NCI-H82 treated with DMSO at 0.1 percent for 48 hours (cell line): Measurements from ENCODE around the gene ESR2.
"Not testable (repeated sequence)": the region's sequence is repeated elsewhere in the genome, so short reads cannot be mapped to it uniquely, and the experiment has no call there.

Experiments used
- DNase-seq: peaks from one replicate; lab custom pipeline; 2025; ENCODE audit not compliant: unreplicated experiment; lab: John Stamatoyannopoulos, UW

The ESR2 gene

DNA sequence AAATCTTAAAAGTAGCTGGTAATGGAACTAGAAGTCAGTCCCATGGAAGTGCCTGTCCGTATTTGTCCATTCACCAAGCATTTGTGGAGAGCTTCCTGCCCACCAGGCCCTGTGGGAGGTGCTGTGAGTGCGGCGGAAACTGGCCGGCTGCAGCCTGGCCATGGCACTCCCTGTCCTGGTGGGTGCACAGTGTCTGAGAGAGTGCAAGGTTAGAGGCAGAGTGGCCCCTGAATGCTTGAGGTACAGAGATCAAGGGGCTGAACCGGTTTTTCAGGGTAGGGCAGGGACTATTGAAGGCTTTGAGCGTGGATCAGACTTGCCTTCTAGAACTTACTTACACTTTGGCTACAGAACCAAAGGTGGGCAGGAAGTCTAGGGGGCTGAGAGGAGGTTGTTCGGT, 92.9 kb downstream of the ESR2 start:
- DNase-seq = no peak

GRCh38 chr14:64200170-64200569, 94.0 kb downstream of the ESR2 start:
- no peak for DNase-seq

DNA sequence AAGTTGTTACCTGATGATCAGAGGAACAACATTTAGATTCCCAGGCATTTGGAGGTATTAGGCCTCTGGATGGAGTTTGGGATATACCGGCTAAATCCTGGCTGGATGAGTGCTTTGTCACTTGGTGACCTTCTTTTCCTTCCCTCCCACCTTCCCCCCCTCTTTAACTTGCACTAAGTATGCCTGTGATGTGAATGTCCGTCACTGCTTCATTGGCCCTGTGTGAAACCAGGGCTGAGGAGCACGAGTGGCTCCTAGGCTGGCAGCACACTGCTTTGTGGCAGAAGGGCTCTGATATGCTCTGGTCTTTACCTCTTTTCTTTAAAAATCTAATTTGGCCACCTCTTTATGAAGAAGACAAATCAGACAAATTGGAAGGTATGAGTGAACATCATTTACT, 95.7 kb downstream of the ESR2 start:
- no peak for DNase-seq

DNA sequence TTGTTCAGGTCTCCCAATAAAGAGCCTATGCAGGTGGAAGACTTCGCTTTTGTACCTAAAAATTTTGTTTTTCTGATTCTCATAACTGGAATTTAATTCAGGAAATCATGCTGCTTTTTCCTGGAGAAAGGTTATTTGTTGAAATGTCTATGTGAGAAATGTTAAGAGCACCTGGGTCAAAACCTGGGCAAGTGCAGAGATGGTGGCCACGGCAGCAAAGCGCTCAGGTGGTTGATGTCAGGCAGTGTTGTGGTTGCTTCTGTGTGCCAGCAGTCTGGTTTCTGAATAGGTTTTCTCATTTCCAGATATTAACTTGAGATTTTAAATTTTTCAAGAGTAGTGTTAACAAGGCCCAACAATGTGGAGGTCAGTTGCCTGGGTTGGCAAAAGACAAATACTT, 96.2 kb downstream of the ESR2 start:
- no peak for DNase-seq

DNA sequence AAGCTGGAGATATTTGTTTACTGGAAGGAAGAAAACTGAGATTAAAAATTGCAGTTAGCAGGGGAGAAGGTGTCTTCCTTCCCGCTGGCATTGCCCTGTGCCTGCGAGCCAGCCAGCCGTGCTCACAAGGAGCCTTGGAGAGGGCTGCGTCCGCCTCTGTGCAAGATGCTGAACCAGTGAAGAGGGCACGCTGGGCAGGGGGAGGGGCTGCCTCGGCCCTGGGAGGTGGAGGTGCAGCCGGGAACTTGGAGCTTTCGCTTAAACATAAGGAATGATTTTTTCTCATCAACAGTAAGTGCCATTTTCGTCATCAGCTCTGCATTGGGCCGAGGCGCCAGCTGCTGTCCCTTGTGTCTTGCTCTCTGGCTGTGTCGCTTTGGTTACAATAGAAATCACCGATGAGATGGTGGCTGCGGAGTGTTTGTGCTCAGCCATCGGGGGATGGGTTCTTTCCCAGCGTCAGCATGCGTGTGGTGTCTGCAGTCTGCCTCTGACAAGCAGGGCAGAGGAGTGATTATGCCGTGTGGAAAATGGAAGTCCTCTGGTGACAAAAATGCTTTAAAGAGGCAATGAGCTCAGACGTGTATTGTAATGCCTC, 97.3 kb downstream of the ESR2 start:
- peak; percentile 15 for DNase-seq

GRCh38 chr14:64196056-64196455, 98.1 kb downstream of the ESR2 start:
- no peak for DNase-seq

DNA sequence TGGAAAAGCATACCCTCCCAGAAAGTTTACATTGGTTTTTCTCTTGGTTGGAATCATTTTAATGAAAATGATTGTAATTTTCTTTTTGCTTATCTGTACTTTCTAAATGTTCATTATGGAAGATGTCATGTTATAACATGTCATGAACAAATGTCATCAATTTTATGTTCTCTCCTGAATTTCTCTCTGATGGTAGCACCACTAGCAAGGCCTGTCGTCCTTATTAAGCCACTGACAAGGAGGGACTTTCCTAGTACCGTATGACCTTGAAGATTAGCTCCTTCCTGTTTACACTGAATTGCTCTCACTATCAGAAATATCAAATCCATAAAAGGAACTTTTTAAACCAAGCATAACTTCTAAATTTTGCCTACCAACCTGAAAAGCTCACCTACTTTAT, 99.0 kb downstream of the ESR2 start:
- DNase-seq = no peak

DNA sequence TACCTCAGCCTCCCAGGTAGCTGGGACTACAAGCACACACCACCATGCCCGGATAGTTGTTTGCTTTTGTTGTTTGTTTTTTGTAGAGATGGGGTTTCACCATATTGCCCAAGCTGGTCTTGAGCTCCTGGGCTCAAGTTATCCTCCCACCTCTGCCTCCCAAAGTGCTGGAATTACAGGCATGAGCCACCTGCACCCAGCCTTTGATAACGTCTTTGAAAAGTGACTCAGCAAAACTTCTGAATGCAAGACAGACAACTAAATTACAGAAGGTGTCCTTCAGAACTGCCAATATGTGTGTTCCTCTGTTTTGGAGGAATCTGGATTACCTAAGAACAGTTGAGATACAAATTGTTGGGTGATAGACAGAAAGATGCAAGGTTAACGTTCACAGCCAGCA, 99.8 kb downstream of the ESR2 start:
- no peak for DNase-seq

DNA sequence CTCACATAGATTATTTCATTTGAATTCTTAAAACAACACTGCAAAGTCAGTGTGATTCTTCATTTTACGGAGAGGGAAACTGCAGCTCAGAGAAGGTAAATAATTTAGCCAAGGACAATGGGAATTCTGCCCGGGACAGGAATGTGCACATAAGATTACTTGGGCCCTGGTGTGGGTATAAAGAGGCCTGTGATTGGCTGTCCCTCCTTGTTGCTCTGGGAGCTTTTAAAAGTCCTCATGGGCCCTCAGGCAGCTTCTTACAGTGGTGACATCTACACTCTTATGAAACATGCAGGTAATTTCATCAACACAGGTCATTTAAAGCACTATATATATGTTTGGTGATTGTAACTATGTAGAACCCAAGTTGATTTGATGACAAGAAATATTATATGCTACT, 100.3 kb downstream of the ESR2 start:
- DNase-seq = no peak

GRCh38 chr14:64191756-64192155, 102.4 kb downstream of the ESR2 start:
- no peak for DNase-seq

GRCh38 chr14:64190974-64191502, 103.1 kb downstream of the ESR2 start:
- no peak for DNase-seq

DNA sequence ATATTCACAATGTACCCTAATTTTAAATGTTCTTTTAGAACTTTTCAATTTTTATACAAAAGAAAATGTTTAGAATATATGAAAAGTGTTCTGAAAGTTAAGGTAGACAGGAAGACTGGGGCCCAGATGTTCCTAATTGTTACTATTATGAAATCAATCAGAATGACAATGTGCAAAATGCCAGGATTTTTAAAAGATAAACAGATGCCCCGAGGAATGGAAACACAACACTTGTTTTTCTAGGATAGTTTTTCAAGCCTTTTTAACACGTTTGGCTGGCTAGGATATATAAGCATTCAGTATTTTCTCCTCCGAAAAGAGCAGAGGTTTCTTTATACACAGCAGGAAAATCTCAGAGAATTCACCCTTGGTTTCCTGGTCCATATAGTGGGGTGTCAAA, 106.8 kb downstream of the ESR2 start:
- no peak for DNase-seq

- peak; percentile 65 for DNase-seq
Measured at GRCh38 chr14:64186231-64187129, 107.7 kb downstream of the ESR2 start.

GRCh38 chr14:64185184-64185583, 109.0 kb downstream of the ESR2 start:
- DNase-seq = no peak

- DNase-seq = no peak
Measured at GRCh38 chr14:64184103-64184729, 110.0 kb downstream of the ESR2 start.

- not testable (repeated sequence) for DNase-seq
Measured at GRCh38 chr14:64182908-64183307, 111.3 kb downstream of the ESR2 start.

- DNase-seq = no peak
Measured at GRCh38 chr14:64178814-64179213, 115.4 kb downstream of the ESR2 start.

GRCh38 chr14:64176330-64176729, 117.8 kb downstream of the ESR2 start:
- no peak for DNase-seq

DNA sequence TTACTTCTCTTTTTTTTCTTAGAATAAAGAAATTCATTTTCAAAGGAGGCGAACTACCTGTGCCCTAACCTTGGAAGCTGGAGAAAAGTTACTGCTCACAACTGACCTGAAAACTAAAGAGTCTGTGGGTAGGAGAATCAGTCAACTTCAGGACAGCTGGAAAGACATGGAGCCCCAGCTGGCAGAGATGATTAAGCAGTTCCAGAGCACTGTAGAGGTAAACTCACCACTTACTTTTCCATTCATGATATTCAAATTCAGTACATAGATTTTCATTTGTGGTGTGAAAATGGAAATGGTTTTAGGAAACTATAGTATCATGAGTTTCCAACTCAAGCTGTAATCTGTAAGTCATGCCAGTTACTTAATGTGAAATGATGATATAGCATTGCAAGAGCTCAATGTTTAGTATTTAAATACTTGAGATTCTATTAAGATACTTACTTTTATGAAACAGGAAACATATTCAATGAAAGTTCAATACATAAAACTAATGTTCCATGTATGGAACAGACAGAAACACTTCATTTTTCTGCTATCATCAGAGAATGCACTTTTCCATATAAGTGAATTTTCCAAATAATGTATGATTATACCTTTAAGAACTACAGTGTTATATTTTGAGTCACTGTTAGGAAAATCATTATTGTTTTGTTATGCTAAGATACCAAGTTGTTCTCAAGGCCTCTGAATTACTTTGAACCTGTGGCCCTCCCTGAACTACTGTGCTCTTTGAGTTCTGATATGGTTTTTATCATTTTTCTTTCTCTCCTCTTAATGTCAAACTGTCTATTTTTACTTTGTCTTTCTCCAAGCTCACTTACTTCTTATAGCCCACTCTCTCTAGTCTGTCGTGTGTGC, 119.0 kb downstream of the ESR2 start:
- DNase-seq = no peak

- no peak for DNase-seq
Measured at GRCh38 chr14:64170181-64170580, 124.0 kb downstream of the ESR2 start.

DNA sequence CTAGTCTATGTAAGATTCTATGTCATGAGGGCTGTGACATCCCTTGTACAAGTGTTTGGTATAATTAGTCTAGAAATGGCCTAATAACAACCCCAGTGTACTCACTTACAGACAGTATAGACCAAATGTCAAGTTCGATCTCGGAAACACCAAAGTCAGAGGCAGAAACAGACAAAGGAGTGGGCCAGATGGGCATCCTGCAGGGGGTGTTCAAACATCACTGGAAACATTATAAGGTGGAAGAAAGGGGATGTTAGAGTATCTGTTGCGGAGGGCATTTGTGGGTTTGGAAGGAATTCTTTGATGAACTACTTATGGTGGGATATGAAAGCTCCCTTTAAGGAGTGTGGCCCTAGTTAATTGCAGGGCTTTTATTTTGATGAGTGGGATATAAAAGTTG, 134.6 kb downstream of the ESR2 start:
- no peak for DNase-seq
